Measurements from ENCODE around the gene CALHM3. TPM values are rescaled to one million over a fixed set of nuclear protein-coding genes. Genes with fewer than 3 reads are reported as not detected.

Gene CALHM3
- polyA plus RNA-seq, 1 donor (not counting 4 experiments of a cell fraction or from before 2014, with no cell fraction given): not detected

DNA sequence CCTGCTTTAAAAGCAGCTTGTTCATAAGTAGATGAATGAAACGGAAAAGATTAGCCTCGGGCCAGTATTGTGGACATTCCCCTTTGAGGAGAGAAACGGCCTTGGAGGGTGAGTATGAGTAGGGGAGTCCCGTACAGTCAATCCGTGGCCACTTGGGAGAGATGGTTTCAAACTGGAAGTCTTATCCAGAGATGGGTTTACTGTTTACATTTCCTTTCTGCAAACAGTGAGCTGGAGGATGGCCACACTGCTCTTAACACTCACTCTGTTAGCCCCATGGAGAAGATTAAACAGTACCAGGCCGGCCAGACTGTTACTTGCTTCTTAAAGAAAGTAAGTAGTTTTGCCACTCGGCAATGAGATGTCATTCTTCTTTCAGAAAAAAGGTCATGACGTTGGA, 47.1 kb downstream of the CALHM3 start:
- H2AFZ ChIP-seq (ENCODE audit: control insufficient read depth, low read length): no peak overlapping the region
- peaks cover 48 to 52% of the 10 kb centered on the region in 2 experiments for H3K36me3 ChIP-seq (ENCODE audit: control insufficient read depth in 2 of 2, extremely low read depth in 1 of 2, insufficient read depth in 2 of 2, low read length in 2 of 2)
- no peaks in the 10 kb centered on the region for H3K79me2 ChIP-seq (ENCODE audit: control insufficient read depth, insufficient read depth, low read length)
- H3K27ac ChIP-seq (ENCODE audit: control insufficient read depth, insufficient read depth, low read length): no peak overlapping the region
- dilution Hi-C loops (cut with MboI; ENCODE audit: extremely low pct_ligation_motif_present, low sequenced_read_pairs): no loop called here
- TF ChIP-seq EZH2 (IDR thresholded peaks at IDR 0.05; ENCODE audit: low read length): no peak
- TF ChIP-seq, protein P1, sequence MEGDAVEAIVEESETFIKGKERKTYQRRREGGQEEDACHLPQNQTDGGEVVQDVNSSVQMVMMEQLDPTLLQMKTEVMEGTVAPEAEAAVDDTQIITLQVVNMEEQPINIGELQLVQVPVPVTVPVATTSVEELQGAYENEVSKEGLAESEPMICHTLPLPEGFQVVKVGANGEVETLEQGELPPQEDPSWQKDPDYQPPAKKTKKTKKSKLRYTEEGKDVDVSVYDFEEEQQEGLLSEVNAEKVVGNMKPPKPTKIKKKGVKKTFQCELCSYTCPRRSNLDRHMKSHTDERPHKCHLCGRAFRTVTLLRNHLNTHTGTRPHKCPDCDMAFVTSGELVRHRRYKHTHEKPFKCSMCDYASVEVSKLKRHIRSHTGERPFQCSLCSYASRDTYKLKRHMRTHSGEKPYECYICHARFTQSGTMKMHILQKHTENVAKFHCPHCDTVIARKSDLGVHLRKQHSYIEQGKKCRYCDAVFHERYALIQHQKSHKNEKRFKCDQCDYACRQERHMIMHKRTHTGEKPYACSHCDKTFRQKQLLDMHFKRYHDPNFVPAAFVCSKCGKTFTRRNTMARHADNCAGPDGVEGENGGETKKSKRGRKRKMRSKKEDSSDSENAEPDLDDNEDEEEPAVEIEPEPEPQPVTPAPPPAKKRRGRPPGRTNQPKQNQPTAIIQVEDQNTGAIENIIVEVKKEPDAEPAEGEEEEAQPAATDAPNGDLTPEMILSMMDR (optimal IDR thresholded peaks at IDR 0.05 in 1 of 3, IDR thresholded peaks at IDR 0.05 in 1 of 3, conservative IDR thresholded peaks at IDR 0.05 in 1 of 3; ENCODE audit: extremely low read depth in 1 of 3, insufficient read depth in 2 of 3, low read length in 3 of 3): no peak
- no peaks in the 10 kb centered on the region for H3K4me1 ChIP-seq (ENCODE audit: control insufficient read depth, extremely low read depth, insufficient read depth, low read length)
- DNase-seq (ENCODE audit: low read depth, low spot score) (no peak), FAIRE-seq (no peak)
- no peaks in the 10 kb centered on the region for H3K9me3 ChIP-seq (ENCODE audit: control insufficient read depth, low read depth, low read length)
- H3K4me3 ChIP-seq (ENCODE audit: control insufficient read depth in 2 of 3, extremely low read depth in 1 of 3, insufficient read depth in 2 of 3, low read depth in 1 of 3, low read length in 3 of 3): no peak overlapping the region
- H3K9me1 ChIP-seq (ENCODE audit: control insufficient read depth, extremely low read depth, insufficient read depth, low read length): no peaks in the 10 kb centered on the region
- no peaks in the 10 kb centered on the region for H4K20me1 ChIP-seq (ENCODE audit: control insufficient read depth, extremely low read depth, insufficient read depth, low read length)
- H3K9ac ChIP-seq (ENCODE audit: control insufficient read depth, extremely low read depth, insufficient read depth, low read length): no peak overlapping the region
- no peaks in the 10 kb centered on the region for H3K27me3 ChIP-seq (ENCODE audit: control insufficient read depth, extremely low read depth, insufficient read depth, low read length)
- H3K4me2 ChIP-seq (ENCODE audit: control insufficient read depth, extremely low read depth, insufficient read depth, low read depth, low read length): no peak overlapping the region

DNA sequence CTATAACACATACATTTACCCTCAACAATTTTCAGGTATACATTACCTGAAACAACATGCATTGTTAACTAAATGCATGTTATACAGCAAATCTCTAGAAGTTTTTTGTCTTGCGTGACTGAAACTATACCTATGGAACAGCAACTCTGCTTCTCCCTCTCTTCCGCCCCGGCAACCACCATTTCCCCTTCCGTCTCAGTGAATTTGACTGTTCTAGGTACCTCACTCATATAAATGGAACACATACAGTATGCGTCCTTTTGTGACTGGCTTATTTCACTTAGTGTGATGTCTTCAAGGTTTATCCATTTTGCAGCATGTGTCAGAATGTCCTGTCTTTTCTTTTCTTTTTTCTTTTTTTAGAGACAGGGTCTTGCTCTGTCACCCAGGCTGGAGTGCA, 49.4 kb downstream of the CALHM3 start:
- Histone ChIP-seq H4K20me1 (ENCODE audit: control insufficient read depth, extremely low read depth, insufficient read depth, low read length) (no peaks in the 10 kb centered on the region), H2AFZ (ENCODE audit: control insufficient read depth, low read length) (no peak overlapping the region), H3K27me3 (ENCODE audit: control insufficient read depth, extremely low read depth, insufficient read depth, low read length) (no peaks in the 10 kb centered on the region), H3K4me2 (ENCODE audit: control insufficient read depth, extremely low read depth, insufficient read depth, low read depth, low read length) (no peak overlapping the region), H3K36me3 (ENCODE audit: control insufficient read depth in 2 of 2, extremely low read depth in 1 of 2, insufficient read depth in 2 of 2, low read length in 2 of 2) (peaks cover 51% of the 10 kb centered on the region in 2 experiments), H3K79me2 (ENCODE audit: control insufficient read depth, insufficient read depth, low read length) (peaks cover 1% of the 10 kb centered on the region), H3K4me1 (ENCODE audit: control insufficient read depth, extremely low read depth, insufficient read depth, low read length) (no peaks in the 10 kb centered on the region), H3K9me1 (ENCODE audit: control insufficient read depth, extremely low read depth, insufficient read depth, low read length) (no peaks in the 10 kb centered on the region), H3K9me3 (ENCODE audit: control insufficient read depth, low read depth, low read length) (no peaks in the 10 kb centered on the region), H3K9ac (ENCODE audit: control insufficient read depth, extremely low read depth, insufficient read depth, low read length) (no peak overlapping the region), H3K4me3 (ENCODE audit: control insufficient read depth in 2 of 3, extremely low read depth in 1 of 3, insufficient read depth in 2 of 3, low read depth in 1 of 3, low read length in 3 of 3) (no peak overlapping the region), H3K27ac (ENCODE audit: control insufficient read depth, insufficient read depth, low read length) (no peak overlapping the region)
- dilution Hi-C loops (cut with MboI; ENCODE audit: extremely low pct_ligation_motif_present, low sequenced_read_pairs): no loop called here
- DNase-seq (ENCODE audit: low read depth, low spot score) (no peak), FAIRE-seq (no peak)
- no peak for TF ChIP-seq EZH2 (IDR thresholded peaks at IDR 0.05; ENCODE audit: low read length)
- TF ChIP-seq, protein P1 (optimal IDR thresholded peaks at IDR 0.05 in 1 of 3, IDR thresholded peaks at IDR 0.05 in 1 of 3, conservative IDR thresholded peaks at IDR 0.05 in 1 of 3; ENCODE audit: extremely low read depth in 1 of 3, insufficient read depth in 2 of 3, low read length in 3 of 3): no peak
